CD4-positive, alpha-beta T cell treated with Interleukin-21 for 1 hour (primary cell): ENCODE measurements around the gene FMNL3.
"Not testable (repeated sequence)": the region's sequence is repeated elsewhere in the genome, so short reads cannot be mapped to it uniquely, and the experiment has no call there.

Source experiments
- DNase-seq: peaks from one replicate; pipeline ENCODE4 v3.0.0-alpha.2; 2020

Gene FMNL3

DNA sequence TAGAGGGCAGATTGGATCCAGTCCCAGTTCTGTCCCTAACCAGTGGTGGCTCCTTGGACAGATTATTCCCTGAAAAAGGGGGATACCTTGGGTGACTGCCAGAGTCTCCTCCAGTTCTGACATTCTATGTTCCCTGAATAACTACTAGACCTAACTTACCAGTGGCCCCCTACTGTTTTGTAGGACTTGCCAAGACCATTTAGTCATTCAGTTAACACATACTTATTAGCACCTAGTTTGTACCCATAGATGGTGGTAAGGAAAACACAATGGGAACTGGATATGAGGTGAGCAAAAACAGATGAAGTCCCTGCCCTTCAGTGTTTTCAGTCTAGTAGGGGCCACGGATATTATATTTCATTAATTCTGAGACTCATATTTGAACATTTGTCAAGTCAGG lies 80.4 kb downstream of the FMNL3 start:
- no peak for DNase-seq

- peak; percentile 34 for DNase-seq
These were observed 80.9 kb downstream of the FMNL3 start for GRCh38 chr12:49626169-49626835.

DNA sequence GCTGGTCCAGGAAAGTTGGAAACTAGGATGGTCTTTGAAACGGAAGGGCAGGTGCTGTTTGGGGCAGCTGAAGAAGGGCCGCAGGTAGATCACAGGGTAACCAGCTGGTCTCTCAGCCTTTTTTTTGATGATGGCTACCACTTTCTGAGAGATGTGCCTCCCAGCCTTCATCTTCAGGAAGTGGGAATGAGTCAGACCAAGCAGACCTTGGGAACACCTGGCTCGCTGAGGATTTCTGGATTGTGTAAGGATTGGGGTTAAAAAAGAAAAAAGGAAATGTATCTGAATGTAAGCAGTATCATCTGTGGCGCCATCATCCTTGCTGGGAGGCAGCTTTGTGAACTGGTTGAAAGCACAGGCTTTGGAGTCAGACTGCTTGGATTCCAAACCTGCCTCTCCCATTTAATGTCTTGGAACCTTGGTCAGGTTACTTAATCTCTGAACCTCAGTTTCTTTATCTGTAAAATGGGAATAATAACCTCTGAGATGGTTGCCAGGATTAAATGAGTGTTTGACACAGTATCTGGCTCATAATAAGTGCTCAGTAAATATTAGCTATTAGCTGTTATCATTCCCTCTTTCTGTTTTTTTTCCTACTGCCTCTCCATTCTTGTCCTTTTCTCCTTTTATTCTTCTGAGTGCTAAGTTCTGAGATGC lies 82.2 kb downstream of the FMNL3 start:
- no peak for DNase-seq

GRCh38 chr12:49623142-49623904 lies 83.9 kb downstream of the FMNL3 start, which contains the start of gene PRPF40B:
Gene PRPF40B (plus strand): TSS chr12:49623561. CDS start chr12:49623591, 30 bp downstream.
- peak; percentile 90 for DNase-seq

- DNase-seq = peak; percentile 76
These were observed 84.6 kb downstream of the FMNL3 start for GRCh38 chr12:49622501-49623141.

DNA sequence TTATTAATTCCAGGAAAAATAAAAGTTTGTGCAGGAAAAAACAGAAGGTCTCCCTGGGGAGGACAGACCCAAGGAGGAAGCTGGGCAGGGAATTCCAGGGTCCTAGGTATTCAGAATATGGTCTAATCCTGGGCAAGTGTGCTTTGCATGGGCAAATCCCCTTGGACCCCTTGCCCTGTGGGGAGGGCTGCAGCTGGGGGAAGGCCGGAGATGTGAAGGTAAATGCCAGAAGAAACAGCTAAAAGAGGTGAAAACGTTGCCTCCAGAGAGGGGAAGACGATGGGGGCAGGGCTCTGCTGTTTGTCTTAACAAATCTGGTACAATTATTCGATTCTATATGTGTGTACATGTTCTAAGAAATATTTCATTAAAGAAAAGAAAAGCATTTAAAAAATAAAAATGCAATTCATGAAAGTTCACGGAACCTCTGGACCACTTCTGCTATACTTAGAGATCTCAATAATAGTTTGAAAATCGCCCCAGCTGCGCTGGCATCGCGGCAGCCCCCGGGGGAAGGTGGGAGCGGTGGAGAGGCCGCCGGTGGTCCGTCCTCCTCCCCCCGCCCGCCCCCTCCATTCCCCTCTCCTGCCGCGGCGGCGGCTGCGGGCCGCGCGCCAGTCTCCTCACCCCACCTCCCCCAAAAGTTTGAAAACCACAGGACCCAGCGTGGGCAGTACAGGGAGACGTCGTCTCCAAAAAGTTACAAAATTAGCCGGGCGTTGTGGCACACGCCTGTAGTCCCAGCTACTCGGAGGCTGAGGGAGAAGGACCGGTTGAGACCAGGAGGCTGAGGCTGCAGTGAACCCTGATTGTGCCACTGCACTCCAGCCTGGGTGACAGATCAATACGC lies 85.3 kb downstream of the FMNL3 start:
- DNase-seq = no peak

DNA sequence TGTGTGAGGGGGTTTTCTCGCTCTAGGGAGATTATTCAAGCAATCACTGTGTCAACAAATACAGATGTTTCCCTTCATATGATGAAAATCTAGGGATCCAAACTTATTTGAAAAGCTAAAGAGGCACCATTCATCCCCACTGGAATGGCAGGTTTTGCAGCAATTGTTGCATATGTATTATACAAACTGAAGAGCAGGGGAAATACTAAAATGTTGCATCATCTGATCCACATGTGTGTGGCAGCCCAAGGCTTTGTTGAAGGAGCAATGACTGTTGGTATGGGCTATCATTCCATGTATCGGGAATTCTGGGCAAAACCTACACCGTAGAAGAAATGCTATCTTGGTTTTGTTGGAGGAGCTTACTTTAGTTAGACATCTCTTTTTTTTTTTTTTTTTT lies 87.9 kb downstream of the FMNL3 start:
- no peak for DNase-seq

GRCh38 chr12:49618576-49618975 lies 88.6 kb downstream of the FMNL3 start:
- no peak for DNase-seq

GRCh38 chr12:49616533-49617219 lies 90.5 kb downstream of the FMNL3 start:
- DNase-seq = no peak

- no peak for DNase-seq
These were observed 91.5 kb downstream of the FMNL3 start for GRCh38 chr12:49615725-49616124.

- DNase-seq = no peak
These were observed 95.0 kb downstream of the FMNL3 start for GRCh38 chr12:49612210-49612609.

- DNase-seq = not testable (repeated sequence)
These were observed 96.4 kb downstream of the FMNL3 start for GRCh38 chr12:49610785-49611184.

- no peak for DNase-seq
These were observed 97.4 kb downstream of the FMNL3 start for GRCh38 chr12:49609875-49610154.

- DNase-seq = no peak
These were observed 97.9 kb downstream of the FMNL3 start for GRCh38 chr12:49609059-49609874.

GRCh38 chr12:49605539-49605938 lies 101.7 kb downstream of the FMNL3 start, which contains the start of gene FAM186B:
Gene FAM186B (minus strand): TSS chr12:49605639. CDS start chr12:49605477, 162 bp downstream.
- DNase-seq = not testable (repeated sequence)

- DNase-seq = no peak
These were observed 102.3 kb downstream of the FMNL3 start for GRCh38 chr12:49604856-49605255.

DNA sequence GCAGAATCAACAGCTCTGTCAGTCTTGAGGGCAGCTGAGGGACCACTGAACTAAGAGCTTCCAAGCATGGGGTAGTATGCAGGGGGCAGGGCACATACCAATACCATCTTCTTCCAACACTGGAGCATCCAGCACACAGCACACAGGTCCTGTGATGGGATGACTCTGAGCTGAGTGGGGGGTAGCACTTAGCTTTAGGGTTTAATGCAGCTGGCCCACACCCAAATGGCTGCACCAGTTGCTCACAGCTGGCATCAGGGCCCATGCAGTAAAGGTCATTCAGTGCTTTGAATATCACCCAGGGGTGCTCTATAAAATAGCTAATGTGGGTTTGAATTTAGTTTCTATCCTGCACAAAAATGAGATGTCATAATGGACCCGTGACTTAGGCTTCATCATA lies 103.5 kb downstream of the FMNL3 start:
- no peak for DNase-seq

DNA sequence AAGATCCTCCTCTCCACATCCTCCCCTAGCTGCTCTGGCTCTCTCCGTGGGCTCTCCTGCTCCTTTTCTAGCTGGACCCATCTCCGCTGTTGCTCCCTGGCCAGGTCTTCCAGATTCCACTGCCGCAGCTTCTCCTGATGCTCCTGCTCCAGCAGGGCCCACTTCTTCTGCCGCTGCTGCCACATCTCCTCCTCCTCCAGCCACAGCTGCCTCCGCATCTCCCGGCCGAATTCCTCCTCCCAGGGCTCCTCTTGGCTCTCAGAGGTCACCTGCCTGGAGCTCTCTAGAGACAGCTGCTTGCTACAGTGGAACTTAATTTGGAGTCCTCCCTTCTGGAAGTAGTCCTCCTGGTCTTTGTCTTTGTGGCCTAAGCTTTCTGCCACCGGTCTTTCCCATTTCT lies 107.2 kb downstream of the FMNL3 start:
- no peak for DNase-seq

DNA sequence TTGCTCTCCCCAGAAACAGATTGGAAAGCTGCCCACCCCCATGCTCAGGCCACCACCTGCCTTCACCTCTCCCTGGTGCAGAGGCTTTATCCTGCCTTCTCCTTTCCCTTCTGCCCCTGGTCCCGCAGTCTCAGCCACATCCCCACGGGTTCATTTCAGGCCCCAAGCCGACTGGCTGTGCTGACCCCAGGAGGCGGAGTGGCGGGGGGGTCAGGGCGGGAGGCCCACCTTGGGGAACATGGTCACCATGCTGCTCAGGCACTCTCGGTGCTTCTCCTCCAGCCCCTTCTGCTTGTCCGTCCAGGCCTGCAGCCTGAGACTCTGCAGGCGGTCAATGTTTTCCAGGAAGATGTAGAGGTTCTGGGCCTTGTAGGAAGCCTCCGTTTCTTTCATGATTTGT lies 108.7 kb downstream of the FMNL3 start:
- DNase-seq = no peak

DNA sequence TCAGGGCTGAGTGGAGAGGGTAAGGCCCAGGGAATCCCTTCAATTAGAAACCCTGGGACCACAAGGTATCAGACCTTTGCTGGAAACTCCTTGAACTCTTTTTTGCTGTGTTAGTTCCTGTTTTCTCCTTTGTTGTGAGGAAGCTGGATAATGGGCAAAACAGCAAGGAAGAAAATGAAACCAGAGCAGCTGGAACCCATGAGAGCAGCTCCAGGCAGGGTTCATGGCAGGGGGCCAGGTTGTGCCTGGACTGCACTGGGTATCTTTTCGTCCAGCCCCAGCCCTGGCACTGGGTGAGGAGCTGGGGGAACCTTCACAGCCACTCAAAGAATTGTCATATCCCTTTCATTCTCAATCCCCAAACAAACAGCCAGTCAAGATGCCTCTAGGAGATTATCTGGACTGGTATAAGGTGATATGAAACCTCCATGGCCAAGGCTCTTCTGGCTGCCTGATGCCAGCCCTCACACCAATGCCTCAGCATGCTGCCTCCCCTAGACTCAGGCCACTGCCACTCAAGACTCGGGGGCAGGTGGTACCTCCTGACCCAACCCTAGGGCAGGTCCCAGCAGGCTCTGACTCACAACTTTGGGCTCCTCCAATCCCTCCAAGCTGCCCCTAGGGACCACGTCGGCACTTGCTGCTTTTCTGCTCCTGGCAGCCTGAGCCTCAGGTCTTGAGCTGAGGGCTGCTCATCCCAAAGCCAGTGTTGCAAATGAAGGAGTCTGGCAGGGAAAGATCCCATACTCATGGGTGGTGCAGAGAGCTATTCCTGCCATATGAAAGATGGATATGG lies 118.3 kb downstream of the FMNL3 start:
- no peak for DNase-seq
